NCI-H510A (cell line): ENCODE measurements around the gene SRC.
"Not testable (repeated sequence)": the region's sequence is repeated elsewhere in the genome, so short reads cannot be mapped to it uniquely, and the experiment has no call there.

Experiments
- DNase-seq: peaks from one replicate; lab custom pipeline; 2025; lab: John Stamatoyannopoulos, UW

The SRC gene

GRCh38 chr20:37336369-37337207, 9.4 kb upstream of the SRC start:
- no peak for DNase-seq

- no peak for DNase-seq
Measured at GRCh38 chr20:37337208-37337991, 8.5 kb upstream of the SRC start.

GRCh38 chr20:37338380-37338779, 7.6 kb upstream of the SRC start:
- not testable (repeated sequence) for DNase-seq

- no peak for DNase-seq
Measured at GRCh38 chr20:37339208-37339607, 6.7 kb upstream of the SRC start.

GRCh38 chr20:37339764-37340109, 6.2 kb upstream of the SRC start:
- not testable (repeated sequence) for DNase-seq

- DNase-seq: no peak
Measured at GRCh38 chr20:37340998-37341397, 4.9 kb upstream of the SRC start.

- DNase-seq: no peak
Measured at GRCh38 chr20:37341632-37342031, 4.3 kb upstream of the SRC start.

GRCh38 chr20:37342231-37343177, 3.4 kb upstream of the SRC start:
- no peak for DNase-seq

GRCh38 chr20:37343212-37343993, 2.5 kb upstream of the SRC start:
- no peak for DNase-seq

GRCh38 chr20:37343994-37344355, 2.0 kb upstream of the SRC start:
- no peak for DNase-seq

- no peak for DNase-seq
Measured at GRCh38 chr20:37344506-37345338, 1.2 kb upstream of the SRC start.

GRCh38 chr20:37346236-37346534, 245 bp downstream of the SRC start:
- no peak for DNase-seq

- DNase-seq: no peak
Measured at GRCh38 chr20:37346535-37347346, 801 bp downstream of the SRC start.

- no peak for DNase-seq
Measured at GRCh38 chr20:37347347-37347823, 1.4 kb downstream of the SRC start.

GRCh38 chr20:37347891-37348791, 2.2 kb downstream of the SRC start:
- no peak for DNase-seq

GRCh38 chr20:37348792-37349516, 3.0 kb downstream of the SRC start:
- no peak for DNase-seq

- DNase-seq: no peak
Measured at GRCh38 chr20:37349517-37350491, 3.9 kb downstream of the SRC start.
